Endothelial cell of umbilical vein (primary cell): ENCODE results near the gene TOP3B. TPM values are rescaled to one million over a fixed set of nuclear protein-coding genes. Genes with fewer than 3 reads are reported as not detected.

Source experiments
- BruUV-seq: library from RNA; stranded (reverse); fragments of 400-500 nt; replicated peaks from 2 replicates; lab custom pipeline; 2021; lab: Mats Ljungman, UMichigan
- CTCF ChIA-PET: fragments of 300-600, 350-600 bp; sonication (Branson Sonifier 250); formaldehyde crosslinking; loops from one replicate; lab custom pipeline; 2021; ENCODE audit warnings: antibody characterized with exemption, inconsistent platforms; lab: Charles Lee
- POLR2A ChIA-PET: fragments of 300-600, 350-600 bp; sonication (Branson Sonifier 250); formaldehyde crosslinking; loops from one replicate; lab custom pipeline; 2021; ENCODE audit warnings: antibody characterized with exemption, inconsistent platforms; lab: Charles Lee
- DNase-seq: peaks from one replicate; pipeline ENCODE4 v3.0.0-alpha.2; 2011; ENCODE audit warnings: low read depth, low spot score
- FAIRE-seq: peaks from 2 replicates; lab custom pipeline; 2011; peaks lifted over from hg19 to GRCh38; lab: Jason Lieb, UNC
- H2AFZ ChIP-seq: 2 replicates; pipeline ENCODE4 v1.6.0; 2012; ENCODE audit warnings: low read depth, low read length, control low read depth, inconsistent platforms
- H3K27ac ChIP-seq: 2 replicates; pipeline ENCODE4 v1.5.1; 2011; ENCODE audit warnings: low read depth, mild to moderate bottlenecking, control low read depth, low read length, moderate library complexity; ENCODE audit not compliant: insufficient read depth
- H3K27me3 ChIP-seq, 2 experiments: 2 replicates each; pipeline versions ENCODE4 v1.6.0 to v1.6.1; 2011; ENCODE audit warnings: low read length in 2 of 2, mixed read lengths in 1 of 2; ENCODE audit not compliant: control insufficient read depth in 2 of 2, insufficient read depth in 2 of 2
- H3K36me3 ChIP-seq, 2 experiments: 2 replicates in 1 of 2; 3 replicates in 1 of 2; pipeline ENCODE4 v1.5.1; 2011; ENCODE audit warnings: low read length in 2 of 2, mild to moderate bottlenecking in 1 of 2, moderate library complexity in 1 of 2; ENCODE audit not compliant: control insufficient read depth in 2 of 2, insufficient read depth in 2 of 2; ENCODE audit errors: extremely low read depth in 1 of 2
- H3K4me1 ChIP-seq: 3 replicates; pipeline ENCODE4 v1.5.1; 2011; ENCODE audit warnings: mild to moderate bottlenecking, low read length; ENCODE audit not compliant: control insufficient read depth, insufficient read depth; ENCODE audit errors: extremely low read depth
- H3K4me2 ChIP-seq: 2 replicates; pipeline ENCODE4 v1.6.1; 2011; ENCODE audit warnings: low read length, control low read depth, mixed read lengths; ENCODE audit not compliant: insufficient read depth
- H3K4me3 ChIP-seq, 3 experiments: fragments of 200-600 bp in 1 of 3; sonication (generic), shearing (Covaris generic) in 1 of 3; replicated peaks in 1 of 3; 2 replicates each; pipeline ENCODE4 v1.5.1; 2011 to 2016; ENCODE audit warnings: control low read depth in 3 of 3, low read length in 3 of 3, mild to moderate bottlenecking in 2 of 3, inconsistent platforms in 1 of 3, low read depth in 1 of 3, moderate library complexity in 1 of 3; ENCODE audit not compliant: insufficient read depth in 1 of 3
- H3K79me2 ChIP-seq: 2 replicates; pipeline ENCODE4 v1.6.0; 2012; ENCODE audit warnings: low read length, inconsistent platforms; ENCODE audit not compliant: control insufficient read depth, insufficient read depth
- H3K9ac ChIP-seq: replicated peaks from 2 replicates; pipeline ENCODE3; 2011; ENCODE audit warnings: low read length, control low read depth; ENCODE audit not compliant: insufficient read depth; ENCODE audit errors: extremely low read depth
- H3K9me1 ChIP-seq: replicated peaks from 3 replicates; pipeline ENCODE4 v1.6.0; 2011; ENCODE audit warnings: mild to moderate bottlenecking, low read length; ENCODE audit not compliant: control insufficient read depth, insufficient read depth; ENCODE audit errors: extremely low read depth
- H3K9me3 ChIP-seq: replicated peaks from 2 replicates; pipeline ENCODE4 v1.5.1; 2012; ENCODE audit warnings: low read length, inconsistent platforms; ENCODE audit not compliant: control insufficient read depth, insufficient read depth
- H4K20me1 ChIP-seq: replicated peaks from 2 replicates; pipeline ENCODE3; 2011; ENCODE audit warnings: mild to moderate bottlenecking, low read length; ENCODE audit not compliant: control insufficient read depth, insufficient read depth; ENCODE audit errors: extremely low read depth
- CTCF ChIP-seq, 2 donors: IDR thresholded peaks; 1 replicate in 1 of 2; 2 replicates in 1 of 2; pipeline ENCODE4 v1.5.1; 2011; ENCODE audit warnings: low read length in 2 of 2, mild to moderate bottlenecking in 2 of 2, moderate library complexity in 2 of 2, control low read depth in 1 of 2, inconsistent platforms in 1 of 2, low read depth in 1 of 2; ENCODE audit not compliant: insufficient read depth in 1 of 2; ENCODE audit errors: extremely low read depth in 1 of 2
- GATA2 ChIP-seq: IDR thresholded peaks from 2 replicates; pipeline ENCODE4 v1.7.0; 2011; ENCODE audit warnings: low read depth, mild to moderate bottlenecking, moderate library complexity, mixed read lengths, low read length; ENCODE audit not compliant: insufficient read length, insufficient read depth
- JUN ChIP-seq: IDR thresholded peaks from 2 replicates; pipeline ENCODE4 v1.6.1; 2011; ENCODE audit warnings: borderline replicate concordance, low read depth; ENCODE audit not compliant: insufficient read length, insufficient read depth
- MYC ChIP-seq: IDR thresholded peaks from one replicate; pipeline ENCODE4 v1.6.1; 2011; ENCODE audit warnings: mild to moderate bottlenecking, low read depth, low read length
- POLR2AphosphoS5 ChIP-seq: IDR thresholded peaks from 2 replicates; pipeline ENCODE4 v1.6.1; 2012; ENCODE audit warnings: low read depth, mild to moderate bottlenecking, control low read depth, low read length, moderate library complexity; ENCODE audit not compliant: insufficient read depth
- dilution Hi-C: fragments of 300-500 bp; cut with MboI; formaldehyde crosslinking; loops from one replicate; pipeline ENCODE4 v1.15.0; 2019; ENCODE audit warnings: low sequenced_read_pairs; ENCODE audit not compliant: extremely low pct_ligation_motif_present
- intact Hi-C: fragments of 100-400 bp; cut with micrococcal nuclease; formaldehyde crosslinking; loops from one replicate; pipeline ENCODE4 v1.10.0; 2022
- polyA plus RNA-seq, 4 experiments: library from polyadenylated mRNA; depleted of rRNA in 3 of 4; stranded (reverse) in 3 of 4; unstranded in 1 of 4; fragments of >200 nt; gene quantifications; 2 replicates each; pipeline versions ENCODE4 v1.2.1 to v1.2.3, GENCODE V29; 2011 to 2012; ENCODE audit warnings: missing spikeins in 1 of 4
- total RNA-seq: library from RNA; stranded (reverse); gene quantifications from 2 replicates; pipeline ENCODE4 v1.2.3, GENCODE V29; 2021

The TOP3B gene
- total and polyA plus RNA-seq, 2 donors (not counting 3 experiments of a cell fraction or from before 2014, with no cell fraction given): 25.2 to 56.5 TPM

- Histone ChIP-seq H3K9ac (no peak overlapping the region), H2AFZ (no peak overlapping the region), H3K9me1 (no peaks in the 10 kb centered on the region), H3K4me3 (no peak overlapping the region), H3K4me2 (no peak overlapping the region), H3K27ac (no peak overlapping the region), H3K4me1 (no peaks in the 10 kb centered on the region), H3K36me3 (no peaks in the 10 kb centered on the region), H3K9me3 (no peaks in the 10 kb centered on the region), H3K27me3 (peaks cover 0 to 2% of the 10 kb centered on the region in 2 experiments), H3K79me2 (no peaks in the 10 kb centered on the region), H4K20me1 (no peaks in the 10 kb centered on the region)
- CTCF ChIA-PET: interaction anchor here (0.5 kb wide), 1 partner anchor 10 kb away, joined by 3 read pairs; no protein-coding TSS in a partner anchor
- no peak for TF ChIP-seq MYC
- TF ChIP-seq JUN: no peak
- no peak for TF ChIP-seq POLR2AphosphoS5
- no peak for TF ChIP-seq CTCF (IDR thresholded peaks at IDR 0.05; ENCODE audit: extremely low read depth in 1 of 2, insufficient read depth in 1 of 2, low read depth in 1 of 2, low read length in 2 of 2)
- no peak for TF ChIP-seq GATA2
- no TSS peak for BruUV-seq
- intact Hi-C loops (no loop called here), dilution Hi-C loops (no loop called here)
- DNase-seq: no peak
- no peak for FAIRE-seq
- POLR2A ChIA-PET: no interaction called here
Observed at GRCh38 chr22:22022255-22022840, 39.8 kb upstream of the TOP3B start.
